GM19455 (cell line): Measurements from ENCODE around the gene CSH1.
"Not testable (repeated sequence)": the region's sequence is repeated elsewhere in the genome, so short reads cannot be mapped to it uniquely, and the experiment has no call there.

ENCODE experiments used
- ATAC-seq: cut with Tn5 transposase; IDR thresholded peaks from one replicate; pipeline ENCODE4 v1.9.1; 2021; ENCODE audit not compliant: unreplicated experiment

The CSH1 gene

DNA sequence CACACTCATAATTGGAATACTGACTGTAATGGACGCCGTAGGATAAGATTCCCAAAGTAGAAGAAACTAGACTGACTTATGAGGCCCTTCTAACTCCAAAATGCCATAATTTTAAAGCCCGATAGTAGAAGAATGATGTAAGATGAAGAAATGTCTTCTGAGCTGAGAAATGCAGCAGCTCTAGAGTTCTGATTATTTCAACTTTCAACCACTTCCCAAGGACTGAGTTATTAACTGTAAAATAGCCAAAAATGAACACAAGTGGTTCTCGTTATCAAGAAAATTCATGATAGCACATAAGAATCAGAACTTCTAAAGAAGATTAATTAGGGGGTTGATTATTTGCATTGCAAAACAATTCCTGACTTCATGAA is 26.1 kb downstream of the CSH1 start:
- not testable (repeated sequence) for ATAC-seq

DNA sequence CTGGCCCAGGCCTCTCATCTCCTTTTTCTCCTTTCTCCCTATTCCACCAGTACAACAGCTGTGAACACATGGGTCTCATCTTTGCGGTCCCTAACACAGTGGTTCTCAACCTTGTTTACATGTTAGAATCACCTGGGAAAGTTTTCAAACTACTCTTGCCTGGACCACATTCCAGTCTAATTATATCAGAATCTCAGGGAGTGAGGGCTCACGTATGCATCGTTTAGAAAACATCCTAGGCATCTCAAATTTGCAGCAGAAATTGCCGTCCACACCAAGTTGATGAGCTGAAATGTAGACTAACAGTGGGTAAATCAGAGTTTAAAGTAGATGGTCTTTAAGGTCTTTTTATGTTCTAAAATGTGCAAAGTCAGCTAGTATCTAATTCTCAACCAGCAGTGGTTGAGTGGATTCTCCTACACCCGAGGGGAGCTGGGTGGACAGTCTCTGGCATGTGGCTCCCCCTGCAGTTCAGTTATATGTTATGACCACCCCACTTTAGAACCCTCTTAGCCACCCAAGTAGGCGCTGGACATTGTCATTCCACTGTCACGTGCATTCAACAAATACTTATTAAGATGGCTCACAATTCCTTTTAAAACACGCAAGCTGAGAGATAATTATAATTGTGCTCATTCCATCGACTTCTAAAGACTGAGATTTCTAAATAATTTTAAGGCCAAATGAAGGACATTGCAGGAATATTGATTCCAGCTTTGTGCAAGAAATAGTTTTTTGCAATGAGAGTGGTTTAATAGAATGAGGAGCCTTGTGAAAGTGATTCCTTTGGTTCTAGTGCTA is 26.7 kb downstream of the CSH1 start:
- ATAC-seq: not testable (repeated sequence)

DNA sequence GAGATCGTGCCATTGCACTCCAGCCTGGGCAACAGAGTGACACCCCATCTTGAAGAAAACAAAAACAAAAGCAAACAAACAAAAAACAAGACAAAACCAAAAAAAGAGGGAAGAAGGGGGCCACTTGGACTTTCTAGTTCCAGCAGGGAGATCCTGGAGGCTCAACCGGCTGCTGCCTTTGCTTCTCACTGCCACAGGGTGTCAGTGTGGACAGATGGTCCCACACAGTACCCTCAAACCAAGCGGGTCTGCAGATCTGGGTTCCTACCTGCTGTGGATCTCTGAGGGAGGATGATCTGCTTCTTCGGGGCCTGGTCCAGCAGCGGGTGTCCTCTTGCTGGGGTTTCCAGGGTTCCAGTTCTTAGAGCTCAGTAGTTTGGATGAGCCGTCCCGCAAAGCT is 29.7 kb downstream of the CSH1 start:
- not testable (repeated sequence) for ATAC-seq

DNA sequence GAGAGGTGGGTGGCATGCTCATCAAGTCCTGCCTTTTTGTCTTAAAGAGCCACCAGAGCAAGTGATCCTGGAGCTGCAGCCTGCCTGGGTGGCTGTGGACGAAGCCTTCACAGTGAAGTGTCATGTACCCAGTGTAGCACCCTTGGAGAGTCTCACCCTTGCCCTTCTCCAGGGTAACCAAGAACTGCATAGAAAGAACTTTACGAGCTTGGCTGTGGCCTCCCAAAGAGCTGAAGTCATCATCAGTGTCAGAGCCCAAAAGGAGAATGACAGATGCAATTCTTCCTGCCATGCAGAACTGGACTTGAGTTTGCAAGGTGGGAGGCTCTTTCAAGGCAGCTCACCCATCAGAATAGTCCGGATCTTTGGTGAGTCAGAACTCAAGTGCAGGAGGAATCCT is 37.1 kb downstream of the CSH1 start:
- no peak for ATAC-seq

DNA sequence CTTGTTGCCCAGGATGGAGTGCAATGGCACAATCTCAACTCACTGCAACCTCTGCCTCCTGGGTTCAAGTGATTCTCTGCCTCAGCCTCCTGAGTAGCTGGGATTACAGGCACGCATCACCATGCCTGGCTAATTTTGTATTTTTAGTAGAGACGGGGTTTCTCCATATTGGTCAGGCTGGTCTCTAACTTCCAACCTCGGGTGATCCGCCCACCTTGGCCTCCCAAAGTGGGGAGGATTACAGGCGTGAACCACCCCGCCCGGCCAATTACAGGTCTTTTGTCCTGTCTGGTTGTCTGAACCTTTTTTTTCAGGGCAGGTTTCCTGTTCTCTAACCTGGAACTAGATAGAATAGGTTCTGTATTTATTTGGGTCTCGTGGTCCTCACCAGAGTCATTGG is 39.9 kb downstream of the CSH1 start:
- ATAC-seq: not testable (repeated sequence)

DNA sequence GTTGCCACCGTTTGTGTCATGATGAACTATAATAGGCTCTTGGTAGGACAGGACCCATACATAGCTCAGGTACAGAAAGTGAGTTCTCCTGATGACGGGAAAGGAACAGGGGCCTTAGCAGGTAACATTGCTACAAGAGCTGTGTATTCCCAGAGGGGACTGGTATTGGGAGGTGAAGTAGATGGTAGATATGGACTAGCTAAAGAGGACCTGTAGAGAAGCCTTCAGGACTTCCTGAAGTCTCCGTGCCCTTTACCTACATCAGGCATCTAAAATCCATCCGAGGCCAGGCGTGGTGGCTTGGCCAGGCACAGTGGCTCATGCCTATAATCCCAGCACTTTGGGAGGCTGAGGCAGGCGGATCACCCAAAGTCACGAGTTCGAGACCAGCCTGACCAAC is 41.2 kb downstream of the CSH1 start:
- ATAC-seq: no peak

DNA sequence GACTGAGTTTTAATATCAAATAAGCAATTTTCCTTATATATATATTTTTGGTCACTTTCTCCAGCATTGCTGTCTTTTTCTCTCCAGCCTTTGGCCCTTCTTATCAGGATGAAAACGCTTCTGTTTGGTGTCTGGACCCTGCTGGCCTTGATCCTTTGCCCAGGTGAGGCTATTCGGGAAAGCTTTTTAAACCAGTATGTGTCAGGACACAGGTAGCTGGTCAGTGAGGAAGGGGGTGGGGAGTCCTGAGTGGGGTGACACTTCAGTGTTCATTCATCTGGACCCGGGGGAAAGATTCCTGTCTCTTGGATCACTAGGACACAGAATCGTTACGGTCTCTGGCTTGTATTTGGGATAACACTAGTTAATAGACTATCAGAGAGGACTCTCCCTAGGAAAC is 41.7 kb downstream of the CSH1 start:
- no peak for ATAC-seq

DNA sequence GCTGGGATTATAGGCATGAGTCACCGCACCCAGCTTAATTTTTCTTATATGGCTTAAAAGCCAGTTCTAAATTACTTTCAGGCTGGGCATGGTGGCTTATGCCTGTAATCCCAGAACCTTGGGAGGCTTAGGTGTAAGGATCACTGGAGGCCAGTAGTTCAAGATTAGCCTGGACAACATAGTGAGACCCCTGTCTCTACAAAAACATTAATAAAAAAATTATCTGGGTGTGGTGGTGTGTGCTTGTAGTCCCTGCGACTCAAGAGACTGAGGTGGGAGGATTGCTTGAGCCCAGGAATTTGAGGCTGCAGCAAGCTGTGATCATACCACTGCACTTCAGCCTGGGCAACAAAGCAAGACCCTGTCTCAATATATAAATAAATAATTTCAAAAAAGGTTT is 43.1 kb downstream of the CSH1 start:
- no peak for ATAC-seq

DNA sequence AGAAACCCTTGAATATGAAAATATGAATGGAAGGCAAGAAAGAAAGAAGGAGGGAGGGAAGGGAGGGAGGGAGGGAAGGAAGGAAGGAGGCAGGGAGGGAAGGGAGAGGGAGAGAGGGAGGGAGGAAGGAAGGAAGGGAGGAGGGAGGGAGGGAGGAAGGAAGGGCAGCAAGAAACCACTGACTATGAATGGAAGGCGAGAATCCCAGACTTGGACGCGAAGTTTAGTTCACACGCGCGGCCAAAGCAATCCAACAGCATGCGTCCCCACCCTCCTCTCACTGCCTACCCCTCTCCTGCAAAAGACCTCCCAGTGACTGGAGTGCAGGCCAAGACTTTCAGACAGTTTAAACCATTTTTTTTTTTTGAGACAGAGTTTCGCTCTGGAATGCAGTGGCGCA is 46.0 kb downstream of the CSH1 start:
- ATAC-seq: no peak

DNA sequence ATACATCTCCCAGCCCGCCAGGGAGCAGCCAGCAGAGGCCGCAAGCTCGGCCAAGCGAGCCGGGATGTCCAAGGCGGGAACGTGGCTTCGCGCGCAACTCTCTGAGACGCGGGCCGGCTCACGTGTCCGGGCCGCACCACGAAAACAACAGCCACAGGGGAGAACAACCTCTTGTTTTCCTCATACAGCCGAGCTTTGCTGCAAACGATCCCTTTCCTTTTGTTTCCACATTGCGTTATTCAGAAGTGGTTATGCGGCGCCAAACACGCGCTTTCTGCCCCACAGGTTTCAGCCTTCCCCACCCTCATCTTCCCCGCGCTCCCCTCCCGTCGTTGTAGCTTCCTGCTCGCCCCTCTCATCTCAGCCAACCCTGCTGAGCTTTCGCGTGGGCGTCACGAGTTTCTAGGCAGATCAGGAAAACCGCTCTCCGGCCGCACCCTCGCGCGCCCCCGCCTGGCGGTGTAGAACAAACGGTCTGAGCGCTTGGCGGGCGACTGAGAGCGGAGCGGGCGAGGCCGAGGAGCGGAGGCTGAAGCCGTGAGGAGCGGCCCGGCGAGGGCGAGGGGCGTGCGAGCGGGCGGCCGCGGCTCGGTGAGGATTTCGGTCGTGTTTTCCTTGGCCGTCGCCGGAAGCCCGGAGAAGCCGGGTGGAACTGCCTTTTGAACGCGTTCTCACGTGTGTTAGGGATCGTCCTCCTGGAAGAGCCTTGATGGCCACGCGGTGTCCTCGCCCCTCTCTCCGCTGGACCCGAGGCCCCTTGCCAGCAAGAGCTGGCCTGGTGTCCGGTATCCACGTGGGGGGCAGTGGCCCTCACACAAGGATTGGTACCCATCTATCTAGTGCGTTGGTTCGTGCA is 47.3 kb downstream of the CSH1 start:
- peak; percentile 59 for ATAC-seq

DNA sequence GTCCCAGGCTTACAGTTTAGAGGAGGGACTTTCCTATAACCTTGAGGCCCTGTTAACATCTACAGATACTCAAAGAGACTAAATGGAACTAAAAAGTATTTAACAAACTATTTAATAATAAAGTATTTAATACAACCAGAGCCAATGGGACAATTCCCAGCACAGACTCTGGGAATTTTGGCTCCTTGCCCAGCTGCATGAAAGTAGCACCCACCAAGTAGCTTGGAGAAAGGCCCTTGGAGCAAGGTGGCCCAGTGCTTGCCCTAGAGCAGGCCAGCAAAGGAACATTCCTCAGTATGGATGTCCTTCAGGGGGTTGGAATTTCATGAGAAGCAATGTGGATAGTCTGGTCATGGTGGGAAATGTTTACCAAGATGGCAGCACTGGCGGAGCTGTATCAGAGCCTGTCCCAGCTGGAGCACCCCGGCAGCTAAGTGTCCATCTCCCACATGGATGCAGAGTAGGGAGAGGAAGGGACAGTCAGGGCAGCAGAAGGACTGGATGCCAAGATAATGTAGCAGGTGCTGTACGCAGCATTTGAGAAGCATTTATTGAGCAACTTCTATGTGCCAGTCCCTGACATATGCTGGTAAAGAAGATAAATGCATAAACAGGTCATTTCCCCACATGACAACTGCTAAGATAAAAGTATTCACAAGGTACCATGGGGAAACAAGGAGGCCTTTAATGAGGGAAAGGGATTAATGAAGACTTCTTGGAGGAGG is 48.7 kb downstream of the CSH1 start:
- no peak for ATAC-seq

DNA sequence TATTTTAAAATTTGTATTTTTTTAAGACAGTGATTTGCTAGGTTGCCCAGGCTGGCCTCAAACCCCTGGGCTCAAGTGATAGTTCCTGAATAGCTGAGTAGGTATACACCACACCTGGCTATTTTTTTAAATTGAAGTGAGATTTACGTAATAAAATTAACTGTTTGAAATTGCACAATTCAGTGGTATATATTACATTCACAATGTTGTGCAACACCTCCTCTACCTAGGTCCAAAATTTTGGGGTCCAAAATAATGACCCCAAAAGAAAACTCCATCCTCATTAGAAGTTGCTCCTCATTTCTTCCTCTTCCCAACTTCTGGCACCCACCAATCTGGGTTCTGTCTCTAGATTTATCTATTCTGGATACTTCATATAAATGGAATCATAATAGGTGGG is 50.9 kb downstream of the CSH1 start:
- no peak for ATAC-seq
